ENCODE results near the gene POU2AF3.

The POU2AF3 gene

GRCh38 chr11:111353776-111354600, 55.6 kb downstream of the POU2AF3 start:
- DNase-seq (ENCODE audit: low spot score), result no peak

DNA sequence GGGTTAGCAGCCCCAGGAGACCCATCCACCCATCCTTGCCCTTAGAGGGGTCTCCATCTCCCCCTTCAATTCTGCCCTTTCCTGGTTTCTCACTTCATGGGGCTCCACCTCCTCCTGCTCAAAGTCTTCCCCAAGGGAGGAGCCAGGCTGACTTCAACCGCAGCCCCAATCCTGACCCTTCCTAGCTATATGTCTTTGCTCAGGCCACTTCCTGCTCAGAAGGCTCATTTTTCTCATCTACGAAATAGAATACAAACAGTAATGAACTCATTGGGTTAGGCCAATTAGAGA, 56.2 kb downstream of the POU2AF3 start:
- no peak for DNase-seq (ENCODE audit: low spot score)

DNA sequence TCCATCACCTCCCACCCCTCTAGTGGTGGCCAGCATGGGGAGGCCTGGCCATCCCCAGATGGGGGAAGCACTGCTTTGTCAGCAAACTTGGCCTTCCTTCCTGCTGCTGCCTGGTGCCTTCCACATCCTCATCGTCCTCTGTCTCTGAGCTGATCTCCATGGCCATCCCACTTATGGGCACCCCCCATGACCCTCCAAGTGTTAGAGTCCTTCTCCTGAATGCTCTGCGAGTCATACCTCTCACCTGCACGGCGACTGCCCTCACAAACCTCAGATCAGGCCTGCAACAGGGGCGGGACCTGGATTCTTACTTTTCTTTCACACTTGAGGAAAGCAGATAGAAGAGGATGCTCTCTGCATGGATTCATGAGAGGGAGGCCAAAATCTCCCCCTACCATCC, 56.8 kb downstream of the POU2AF3 start:
- DNase-seq (ENCODE audit: low spot score), result no peak

- no peak for DNase-seq (ENCODE audit: low spot score)
Observed at GRCh38 chr11:111355956-111356659, 57.8 kb downstream of the POU2AF3 start.

GRCh38 chr11:111356660-111357048, 58.3 kb downstream of the POU2AF3 start:
- DNase-seq (ENCODE audit: low spot score), result no peak

- no peak for DNase-seq (ENCODE audit: low spot score)
Observed at GRCh38 chr11:111357150-111358037, 59.0 kb downstream of the POU2AF3 start.

Data from activated CD4-positive, alpha-beta T cell treated with anti-CD3 and anti-CD28 coated beads, Interleukin-2, Interleukin-4, amounts not matched to agents 100 ng/mL and 50 ng/mL, durations not matched to agents 16 hours and 8 hours (primary cell).